H7 (cell line): ENCODE results near the gene CACNA1G. TPM values are rescaled to one million over a fixed set of nuclear protein-coding genes. Genes with fewer than 3 reads are reported as not detected.

Experiments
- DNase-seq: peaks from one replicate; pipeline ENCODE4 v3.0.0; 2012
- H3K27me3 ChIP-seq: 2 replicates; pipeline ENCODE4 v1.6.0; 2011; ENCODE audit warnings: mild to moderate bottlenecking, low read length; ENCODE audit not compliant: control insufficient read depth, insufficient read depth
- H3K36me3 ChIP-seq: replicated peaks from 2 replicates; pipeline ENCODE4 v1.5.1; 2011; ENCODE audit warnings: low read length; ENCODE audit not compliant: control insufficient read depth, insufficient read depth
- H3K4me3 ChIP-seq: 2 replicates; pipeline ENCODE4 v1.5.1; 2011; ENCODE audit warnings: low read depth, mild to moderate bottlenecking, control low read depth, low read length, moderate library complexity; ENCODE audit not compliant: insufficient read depth
- total RNA-seq: library from RNA; depleted of rRNA; stranded (reverse); fragments of >200 nt; shearing (Covaris generic); gene quantifications from 2 replicates; pipeline ENCODE4 v1.2.3, GENCODE V29; 2014

The CACNA1G gene
- total RNA-seq, 1 experiment from 2014 or later = 1.9 TPM

DNA sequence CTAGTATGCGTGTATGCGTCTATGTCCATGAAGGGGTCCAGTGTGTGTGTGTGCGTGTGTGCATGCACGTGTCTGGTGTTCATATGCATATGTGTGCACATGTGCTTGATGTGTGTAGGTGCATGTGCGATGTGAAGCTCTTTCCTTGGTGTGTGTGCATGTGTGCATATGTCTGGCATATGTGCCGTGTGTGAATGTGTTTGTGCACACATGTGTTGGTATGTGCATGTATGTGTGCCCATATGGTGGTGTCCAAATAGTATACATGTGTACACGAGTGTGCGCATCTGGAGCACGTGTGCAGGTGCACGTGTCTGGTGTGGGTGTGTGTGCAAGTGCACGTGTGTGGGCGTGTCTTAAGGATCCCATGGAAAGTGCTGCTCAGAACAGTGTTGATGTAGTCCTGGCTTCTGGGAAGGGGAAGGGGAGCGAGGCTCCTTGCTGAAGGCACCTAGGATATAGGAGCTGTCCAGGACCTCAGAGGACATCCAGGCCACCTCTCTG is 17.0 kb downstream of the CACNA1G start:
- Histone ChIP-seq H3K36me3 (no peaks in the 10 kb centered on the region), H3K27me3 (no peaks in the 10 kb centered on the region), H3K4me3 (no peak overlapping the region)
- DNase-seq = no peak

DNA sequence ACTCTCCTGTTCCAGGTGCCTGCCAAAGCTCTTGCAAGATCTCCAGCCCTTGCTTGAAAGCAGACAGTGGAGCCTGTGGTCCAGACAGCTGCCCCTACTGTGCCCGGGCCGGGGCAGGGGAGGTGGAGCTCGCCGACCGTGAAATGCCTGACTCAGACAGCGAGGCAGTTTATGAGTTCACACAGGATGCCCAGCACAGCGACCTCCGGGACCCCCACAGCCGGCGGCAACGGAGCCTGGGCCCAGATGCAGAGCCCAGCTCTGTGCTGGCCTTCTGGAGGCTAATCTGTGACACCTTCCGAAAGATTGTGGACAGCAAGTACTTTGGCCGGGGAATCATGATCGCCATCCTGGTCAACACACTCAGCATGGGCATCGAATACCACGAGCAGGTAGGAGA is 17.7 kb downstream of the CACNA1G start:
- H3K27me3 ChIP-seq = no peaks in the 10 kb centered on the region
- no peaks in the 10 kb centered on the region for H3K36me3 ChIP-seq
- H3K4me3 ChIP-seq = no peak overlapping the region
- no peak for DNase-seq

DNA sequence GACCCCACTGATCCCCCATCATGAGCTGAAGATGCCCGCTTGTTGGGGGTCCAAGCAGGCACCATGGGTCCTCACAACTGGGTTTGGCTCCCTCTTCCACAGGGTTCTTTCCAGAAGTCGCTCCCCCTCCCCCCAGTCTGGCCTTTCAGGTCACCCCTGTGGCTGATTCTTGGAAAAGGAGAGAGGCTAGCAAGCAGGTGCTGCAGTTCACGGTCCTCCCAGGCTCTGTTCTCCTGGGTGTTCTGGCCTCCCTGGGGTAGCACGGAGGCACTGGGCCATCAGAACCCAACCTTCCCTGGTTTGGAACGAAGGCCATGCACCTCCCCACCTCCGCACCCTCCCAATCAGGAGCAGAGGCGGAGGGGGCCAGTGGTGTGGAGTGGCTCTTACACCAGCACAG is 18.9 kb downstream of the CACNA1G start:
- Histone ChIP-seq H3K27me3 (no peaks in the 10 kb centered on the region), H3K36me3 (no peaks in the 10 kb centered on the region), H3K4me3 (no peak overlapping the region)
- DNase-seq = no peak

DNA sequence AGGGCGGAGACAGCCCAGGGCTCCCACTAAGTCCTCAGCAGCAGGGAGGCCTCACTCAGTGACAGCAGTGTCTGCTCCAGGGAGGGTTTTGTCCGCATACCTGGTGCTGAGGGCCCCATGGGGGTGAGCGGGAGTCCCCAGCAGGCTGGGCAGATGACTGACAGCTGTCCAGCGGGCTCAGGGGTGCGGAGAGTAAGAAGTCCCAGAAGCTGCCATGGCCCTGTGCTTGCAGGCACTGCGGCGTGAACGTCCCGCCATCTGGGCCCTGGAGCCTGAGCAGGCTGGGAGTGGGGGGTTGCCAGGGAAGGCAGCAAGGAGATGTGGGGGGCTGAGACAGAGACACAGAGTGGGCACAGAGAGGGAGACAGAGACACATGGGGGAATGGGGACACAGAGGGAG is 20.1 kb downstream of the CACNA1G start:
- Histone ChIP-seq H3K4me3 (no peak overlapping the region), H3K27me3 (no peaks in the 10 kb centered on the region; the same call in 1 of the 2 replicates), H3K36me3 (no peaks in the 10 kb centered on the region)
- no peak for DNase-seq

DNA sequence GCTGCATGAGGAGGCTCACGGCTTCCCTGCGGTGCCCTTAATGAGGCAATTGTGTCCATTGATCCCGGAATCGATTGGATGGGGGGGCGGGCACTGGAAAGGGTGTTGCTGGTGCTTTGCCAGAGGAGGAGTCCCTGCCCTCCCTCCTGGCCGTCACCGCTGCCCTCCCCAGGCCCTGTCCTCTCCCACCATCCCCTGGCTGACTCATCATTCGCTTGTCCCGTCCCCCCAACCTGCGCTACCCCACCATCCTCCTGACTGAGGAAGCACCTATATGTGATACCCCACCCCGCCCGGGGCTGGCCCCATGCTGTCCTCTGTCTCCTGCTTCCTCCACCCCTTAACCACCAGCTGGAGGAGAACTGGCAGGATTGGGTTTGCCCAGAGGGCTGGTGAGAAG is 20.8 kb downstream of the CACNA1G start:
- Histone ChIP-seq H3K27me3 (no peaks in the 10 kb centered on the region; the same call in 1 of the 2 replicates), H3K4me3 (no peak overlapping the region), H3K36me3 (no peaks in the 10 kb centered on the region)
- DNase-seq = no peak

DNA sequence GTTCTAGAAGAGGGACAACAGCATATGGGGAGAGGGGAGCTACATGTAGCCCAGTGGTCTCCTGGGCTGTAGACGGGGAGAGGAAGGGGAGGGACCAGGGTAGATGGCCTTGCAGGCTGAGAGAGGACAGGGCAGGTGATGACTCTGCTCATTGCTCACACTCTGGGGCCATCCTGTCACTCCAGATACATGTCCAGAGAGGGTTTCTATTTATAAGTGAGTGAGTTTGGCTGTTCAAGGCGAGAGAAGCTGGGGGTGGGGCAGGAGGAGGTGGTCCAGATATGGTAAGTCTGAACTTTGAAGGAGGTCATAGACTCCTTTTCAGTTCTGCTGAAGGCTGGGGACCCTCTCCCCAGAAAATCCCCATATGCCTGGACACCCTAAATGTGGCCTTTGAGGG is 22.2 kb downstream of the CACNA1G start:
- Histone ChIP-seq H3K4me3 (no peak overlapping the region), H3K27me3 (no peaks in the 10 kb centered on the region; the same call in 1 of the 2 replicates), H3K36me3 (no peaks in the 10 kb centered on the region)
- DNase-seq = no peak

DNA sequence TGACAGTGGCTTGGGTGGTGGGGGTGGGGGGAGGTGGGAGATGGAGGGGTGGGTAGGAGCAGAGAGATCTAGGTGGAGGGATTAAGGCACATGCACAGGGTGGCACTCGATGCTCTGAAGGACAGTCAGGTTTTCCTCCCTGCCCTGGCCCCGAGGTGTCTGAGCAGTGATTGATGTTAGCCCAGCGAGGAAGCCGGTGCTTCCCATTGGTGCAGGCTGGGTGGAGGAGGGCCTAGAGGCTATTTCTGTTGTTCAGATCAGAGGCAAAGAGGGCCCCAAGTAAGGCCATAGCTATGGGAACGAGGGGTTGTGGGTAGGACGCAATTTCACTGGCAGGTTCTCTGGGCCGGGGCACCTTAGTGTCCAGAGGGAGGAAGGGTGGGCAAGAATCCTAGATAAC is 23.1 kb downstream of the CACNA1G start:
- peak; percentile 85 for DNase-seq
- Histone ChIP-seq H3K36me3 (no peaks in the 10 kb centered on the region), H3K4me3 (no peak overlapping the region), H3K27me3 (no peaks in the 10 kb centered on the region; the same call in 1 of the 2 replicates)

DNA sequence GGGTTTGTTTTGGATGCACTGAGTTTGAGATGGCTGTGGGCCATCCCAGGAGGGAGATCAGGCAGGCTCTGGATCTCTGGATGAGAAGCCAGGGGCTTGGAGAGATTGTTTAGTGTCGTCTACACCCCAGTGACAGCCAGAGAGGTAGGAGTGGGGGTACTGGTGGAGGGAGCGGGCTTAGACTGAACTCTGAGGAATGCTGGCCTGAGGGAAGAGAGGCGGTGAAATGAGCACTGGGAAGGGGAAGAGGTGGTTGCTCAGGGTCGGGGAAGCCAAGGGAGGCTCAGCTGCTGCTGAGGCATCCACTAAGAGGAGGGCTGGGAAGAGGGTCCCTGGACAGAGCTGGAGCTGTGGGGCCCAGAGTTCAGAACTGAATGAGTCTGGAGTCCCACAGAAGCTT is 23.6 kb downstream of the CACNA1G start:
- no peaks in the 10 kb centered on the region for H3K36me3 ChIP-seq
- DNase-seq = no peak
- H3K27me3 ChIP-seq = no peaks in the 10 kb centered on the region; the same call in 1 of the 2 replicates
- no peak overlapping the region for H3K4me3 ChIP-seq

DNA sequence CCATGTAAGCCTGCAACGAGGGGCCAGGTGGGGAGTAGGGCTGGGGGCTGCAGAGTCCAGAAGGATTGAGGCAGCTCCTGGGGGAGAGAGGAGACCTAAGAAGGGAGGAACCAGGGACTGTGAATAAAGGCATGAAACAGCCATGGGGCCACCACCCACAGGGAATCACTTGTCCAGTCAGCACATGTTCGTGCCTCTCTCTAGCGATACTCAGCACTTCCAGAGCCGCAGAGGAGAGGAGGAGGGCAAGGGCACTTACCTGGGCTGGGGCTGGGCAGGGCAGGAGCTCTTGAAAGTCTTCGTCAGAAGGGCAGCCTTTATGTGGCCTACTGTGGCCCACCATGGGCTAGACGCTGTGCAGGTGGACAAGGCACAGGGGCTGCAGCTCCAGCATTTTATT is 24.2 kb downstream of the CACNA1G start:
- Histone ChIP-seq H3K27me3 (no peaks in the 10 kb centered on the region; the same call in 1 of the 2 replicates), H3K4me3 (no peak overlapping the region), H3K36me3 (no peaks in the 10 kb centered on the region)
- no peak for DNase-seq

DNA sequence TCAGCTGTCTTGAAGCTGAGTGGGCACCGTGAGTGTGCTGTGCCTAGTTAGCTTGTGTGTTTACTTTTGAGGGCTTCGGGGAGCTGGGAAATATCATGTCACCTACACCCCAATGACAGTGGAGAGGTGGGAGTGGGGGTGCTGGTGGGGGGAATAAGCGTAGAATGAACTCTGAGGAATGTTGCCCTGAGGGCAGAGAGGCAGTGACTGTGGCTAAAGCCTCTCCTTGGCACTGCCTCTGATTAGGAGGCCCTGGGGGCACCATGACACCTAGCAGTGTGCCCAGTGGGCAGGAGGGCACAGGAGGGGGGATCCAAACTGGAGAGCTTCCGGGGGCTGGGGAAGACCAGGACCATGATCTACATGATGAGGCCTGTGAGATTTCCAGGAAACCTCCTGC is 24.8 kb downstream of the CACNA1G start:
- Histone ChIP-seq H3K36me3 (no peaks in the 10 kb centered on the region), H3K4me3 (no peak overlapping the region), H3K27me3 (no peaks in the 10 kb centered on the region; the same call in 1 of the 2 replicates)
- no peak for DNase-seq

DNA sequence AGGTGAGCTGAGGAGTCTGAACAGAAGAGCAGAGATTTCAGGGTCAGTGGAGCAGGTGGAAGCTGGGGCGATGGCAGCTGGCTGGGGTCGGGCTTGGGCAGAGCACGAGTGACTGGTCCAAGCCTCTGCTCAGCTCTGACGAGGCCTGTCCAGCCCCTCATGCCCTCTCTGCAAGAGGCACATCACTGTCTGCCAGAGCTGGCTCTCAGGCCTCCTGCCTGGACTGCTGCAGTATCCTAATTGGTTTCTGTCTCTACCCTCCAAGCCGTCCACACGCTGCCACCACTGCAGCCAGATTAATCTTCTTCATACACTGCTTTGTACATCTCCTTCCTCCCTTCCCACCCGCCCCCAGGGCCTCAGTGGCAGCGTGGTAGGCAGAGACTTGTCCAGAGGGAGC is 25.4 kb downstream of the CACNA1G start:
- no peaks in the 10 kb centered on the region for H3K36me3 ChIP-seq
- no peaks in the 10 kb centered on the region; the same call in 1 of the 2 replicates for H3K27me3 ChIP-seq
- no peak for DNase-seq
- H3K4me3 ChIP-seq = no peak overlapping the region

DNA sequence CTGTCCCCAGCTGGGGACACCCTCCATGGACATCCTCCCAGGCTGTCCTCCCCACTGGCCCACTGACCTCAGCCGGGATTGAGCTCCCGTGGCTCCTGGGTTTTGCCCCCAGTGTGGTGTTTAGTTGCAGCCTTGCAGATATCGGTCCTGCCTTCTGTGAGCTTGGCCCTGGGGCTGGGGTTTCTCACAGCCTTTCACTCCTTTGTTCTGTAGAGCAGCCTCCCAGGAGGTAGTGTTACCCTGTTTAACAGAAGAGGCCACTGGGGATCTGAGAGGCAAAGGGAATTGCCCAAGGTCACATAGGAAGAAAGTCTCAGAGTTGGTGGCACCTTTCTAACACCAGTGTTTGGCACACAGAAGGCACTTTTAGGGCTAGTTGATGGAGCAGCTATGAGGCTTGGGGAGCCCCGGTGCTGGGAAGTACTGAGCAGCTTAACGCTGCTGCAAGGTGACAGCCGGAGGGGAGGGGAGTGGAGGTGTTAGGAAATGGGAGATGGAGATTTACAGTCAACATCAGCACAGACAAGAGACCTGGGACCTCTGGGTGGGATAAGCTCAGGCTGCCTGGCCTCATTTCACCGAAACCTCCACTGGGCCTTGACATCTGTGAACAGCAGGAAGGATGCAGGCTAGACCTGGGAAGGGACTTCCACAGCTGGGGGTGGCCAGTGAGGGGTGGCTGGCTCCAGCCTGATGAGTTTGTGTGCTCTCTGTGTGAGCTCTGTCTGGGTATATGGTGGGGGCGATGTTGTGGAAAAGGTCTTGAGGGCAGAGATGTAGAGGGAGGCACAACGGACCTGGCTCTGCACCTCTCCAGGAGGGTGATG is 26.1 kb downstream of the CACNA1G start:
- no peaks in the 10 kb centered on the region; the same call in 1 of the 2 replicates for H3K27me3 ChIP-seq
- H3K36me3 ChIP-seq = no peaks in the 10 kb centered on the region
- no peak for DNase-seq
- H3K4me3 ChIP-seq = no peak overlapping the region

DNA sequence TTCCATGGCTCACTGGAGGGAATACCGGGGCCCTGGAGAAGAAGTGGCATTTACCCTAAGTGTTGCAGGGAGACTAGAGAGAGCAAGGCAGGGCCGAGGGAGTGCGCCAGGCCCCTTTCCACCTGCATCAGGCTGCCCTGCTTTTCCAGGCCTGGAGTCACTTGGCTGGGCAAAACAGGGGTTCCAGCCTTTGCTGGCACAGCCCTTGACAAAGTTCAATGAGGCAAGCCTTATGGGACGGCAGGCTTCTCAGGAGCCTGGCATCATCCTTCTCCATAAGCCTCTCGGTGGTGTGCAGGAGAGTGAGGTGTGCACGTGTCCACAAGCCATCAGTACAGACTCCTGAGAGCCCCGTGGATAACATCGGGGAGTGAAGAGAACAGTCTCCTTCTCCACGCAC is 27.1 kb downstream of the CACNA1G start:
- H3K27me3 ChIP-seq = no peaks in the 10 kb centered on the region; the same call in 1 of the 2 replicates
- DNase-seq = no peak
- H3K36me3 ChIP-seq = no peaks in the 10 kb centered on the region
- no peak overlapping the region for H3K4me3 ChIP-seq

DNA sequence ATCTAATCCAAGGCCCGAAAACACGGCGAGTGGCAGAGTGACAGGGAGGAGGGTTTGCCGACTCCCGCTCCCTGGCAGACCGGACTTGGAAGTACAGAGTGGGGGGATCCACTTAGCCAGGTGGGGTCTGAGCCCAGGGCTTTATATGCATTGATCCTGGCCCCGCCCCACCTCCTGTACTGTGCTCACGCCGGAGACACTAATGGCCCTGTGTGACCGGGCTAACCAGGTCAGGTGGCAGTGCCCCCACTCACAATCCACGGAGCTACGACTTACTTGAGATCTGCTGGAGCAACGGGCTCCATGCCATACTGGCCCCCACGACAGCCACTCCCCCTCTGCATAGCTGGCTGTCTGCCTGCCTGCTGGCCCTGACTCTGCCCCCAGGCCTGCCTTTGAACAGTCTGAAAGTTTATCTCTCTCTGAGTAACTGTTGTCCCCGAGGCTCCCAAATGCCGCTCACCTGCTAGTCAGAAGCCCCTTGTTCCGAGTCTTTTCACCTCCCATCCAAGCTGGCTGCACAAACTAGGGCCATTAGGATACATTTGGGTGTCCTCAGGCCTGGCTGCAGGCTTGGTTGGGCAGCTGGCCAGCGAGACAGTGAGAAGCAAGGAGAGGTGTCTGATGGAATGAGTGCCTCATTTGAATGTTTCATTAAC is 28.0 kb downstream of the CACNA1G start:
- H3K4me3 ChIP-seq = no peak overlapping the region
- DNase-seq = no peak
- no peaks in the 10 kb centered on the region for H3K36me3 ChIP-seq
- no peaks in the 10 kb centered on the region; the same call in 1 of the 2 replicates for H3K27me3 ChIP-seq
